HG02759 (cell line): ENCODE measurements around the gene JMJD8.
"Not testable (repeated sequence)": the region's sequence is repeated elsewhere in the genome, so short reads cannot be mapped to it uniquely, and the experiment has no call there.

Experiments used
- ATAC-seq: cut with Tn5 transposase; IDR thresholded peaks from one replicate; pipeline ENCODE4 v1.9.1; 2021; ENCODE audit warnings: mild to moderate bottlenecking, moderate library complexity; ENCODE audit not compliant: unreplicated experiment

Gene JMJD8

DNA sequence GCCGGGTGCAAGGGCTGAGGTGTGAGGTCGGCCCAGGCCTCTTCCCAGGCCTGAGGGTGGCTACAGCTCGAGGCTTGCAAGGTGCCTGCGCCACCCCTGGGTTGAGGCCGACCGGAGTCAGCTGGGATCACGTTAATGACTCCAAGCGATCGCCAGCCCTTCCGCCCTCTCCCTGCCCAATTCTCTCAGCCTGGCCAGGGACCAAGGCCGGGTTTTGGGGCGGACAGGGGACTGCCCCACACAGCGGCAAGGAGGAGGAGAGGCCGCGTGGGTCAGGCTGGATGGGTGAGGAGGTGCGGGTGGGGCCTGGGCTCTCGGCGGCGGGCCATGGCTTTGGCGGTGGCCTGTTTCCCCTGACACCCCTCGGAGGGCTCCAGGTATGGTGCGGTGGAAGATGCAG is 9.2 kb upstream of the JMJD8 start:
- ATAC-seq, result no peak

DNA sequence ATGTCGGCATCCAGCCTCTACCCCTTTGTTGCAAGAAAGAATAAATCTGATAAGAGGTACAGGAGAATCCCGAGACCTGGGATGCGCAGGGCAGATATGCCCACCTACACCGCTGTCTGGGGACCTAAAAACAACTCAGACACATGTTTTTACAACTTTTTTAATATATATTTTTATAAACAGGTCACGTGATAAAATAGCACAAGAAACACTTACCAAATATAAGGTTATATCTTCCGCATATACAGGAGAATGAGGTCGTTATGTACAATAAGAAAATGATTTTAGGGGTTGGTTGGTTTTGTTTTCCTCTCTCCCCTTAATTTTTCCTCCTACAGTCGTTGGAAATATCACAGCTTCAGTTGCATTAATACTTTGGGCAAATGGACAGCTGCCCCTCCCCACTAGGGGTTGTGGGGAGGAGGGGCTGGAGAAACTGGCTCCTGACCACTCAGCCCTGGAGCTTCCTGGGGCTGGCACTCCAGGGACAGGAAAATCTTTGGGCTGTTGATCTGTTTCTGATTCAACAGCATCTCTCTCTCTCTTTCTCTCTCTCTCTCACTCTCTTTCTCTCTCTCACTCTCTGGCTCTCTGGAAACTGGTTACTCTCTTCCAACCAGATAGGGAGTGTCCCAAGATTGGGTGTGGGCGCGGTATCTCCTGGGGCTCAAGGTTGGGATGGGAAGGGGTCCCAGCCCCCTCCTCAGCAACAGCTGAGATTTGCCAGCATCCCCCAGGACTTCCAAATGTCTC is 8.4 kb upstream of the JMJD8 start:
- no peak for ATAC-seq

GRCh38 chr16:691242-691641 is 7.1 kb upstream of the JMJD8 start:
- ATAC-seq, result not testable (repeated sequence)

GRCh38 chr16:689175-689897 is 5.2 kb upstream of the JMJD8 start:
- ATAC-seq, result no peak

DNA sequence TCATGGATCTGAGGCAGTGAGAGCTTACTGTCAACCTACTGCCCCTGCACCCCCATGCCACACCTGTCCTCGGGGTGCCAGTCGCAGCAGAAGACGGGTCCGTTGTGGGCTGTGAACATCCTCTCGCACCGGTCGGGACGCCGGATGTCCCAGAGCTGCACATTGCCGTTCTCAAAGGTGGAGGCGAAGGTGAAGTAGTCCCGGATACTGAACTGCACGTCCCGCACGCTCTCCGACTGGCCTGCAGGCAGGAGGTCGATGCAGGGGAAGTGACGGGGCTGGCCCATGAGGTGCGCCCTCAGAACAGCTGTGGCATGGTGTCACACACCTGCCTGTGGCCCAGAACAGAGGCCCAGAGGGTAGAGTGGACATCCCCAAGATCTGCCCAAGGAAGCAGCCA is 3.4 kb upstream of the JMJD8 start:
- ATAC-seq, result no peak

GRCh38 chr16:686459-687260 is 2.5 kb upstream of the JMJD8 start:
- no peak for ATAC-seq

DNA sequence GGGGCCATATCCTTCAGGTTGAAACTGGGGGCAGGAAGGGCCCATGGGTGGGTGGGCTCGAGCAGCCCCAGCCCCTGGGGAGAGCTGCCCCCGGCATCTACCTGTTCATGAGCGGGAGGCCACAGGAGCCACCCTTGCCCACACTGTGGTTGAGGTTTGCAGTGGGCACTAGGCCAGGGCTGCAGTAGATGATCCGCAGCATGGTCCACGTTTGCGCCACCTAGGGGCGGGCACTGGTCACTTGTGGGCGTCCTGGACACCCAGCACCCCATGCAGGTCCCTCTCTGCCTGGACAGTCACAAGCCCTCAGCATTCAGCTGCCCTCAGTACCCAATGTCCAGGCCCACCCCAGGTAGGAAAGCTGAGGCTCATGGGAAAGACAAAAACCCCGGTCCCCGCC is 1.8 kb upstream of the JMJD8 start:
- ATAC-seq, result no peak

DNA sequence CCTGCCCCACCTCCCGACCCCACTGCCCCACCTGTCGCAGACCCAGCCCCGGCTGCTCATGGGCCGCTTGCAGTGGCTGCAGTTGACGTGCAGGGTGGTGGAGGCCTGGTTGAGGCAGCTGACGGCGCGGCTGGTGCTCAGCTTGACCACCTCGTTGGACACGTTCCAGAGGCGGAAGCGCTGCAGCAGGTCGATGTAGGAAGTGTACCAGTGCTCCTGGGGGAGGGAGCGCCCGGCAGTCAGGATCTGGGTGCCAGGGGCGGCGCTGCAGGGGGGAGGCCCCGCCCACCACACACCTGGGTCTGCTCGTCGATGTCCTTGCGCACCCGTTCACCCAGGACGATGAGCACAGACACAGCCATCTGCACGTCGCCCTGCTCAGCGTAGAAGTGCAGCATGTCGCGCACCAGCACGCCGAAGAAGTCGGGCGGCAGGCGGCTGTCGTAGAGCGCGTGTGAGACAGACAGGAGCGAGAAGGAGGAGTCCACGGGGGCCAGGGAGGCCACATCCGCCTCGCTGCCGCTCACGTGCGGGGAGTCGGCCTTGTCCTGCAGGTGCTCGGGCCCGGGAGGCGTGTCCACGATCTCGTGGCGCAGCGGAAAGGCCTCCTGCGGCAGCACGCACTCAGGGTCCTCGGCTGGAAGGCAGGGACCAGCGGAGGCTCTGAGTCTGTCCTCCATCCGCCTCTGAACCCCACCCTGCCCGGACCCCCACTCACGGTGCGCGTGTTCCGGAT is 995 bp upstream of the JMJD8 start:
- ATAC-seq, result no peak

DNA sequence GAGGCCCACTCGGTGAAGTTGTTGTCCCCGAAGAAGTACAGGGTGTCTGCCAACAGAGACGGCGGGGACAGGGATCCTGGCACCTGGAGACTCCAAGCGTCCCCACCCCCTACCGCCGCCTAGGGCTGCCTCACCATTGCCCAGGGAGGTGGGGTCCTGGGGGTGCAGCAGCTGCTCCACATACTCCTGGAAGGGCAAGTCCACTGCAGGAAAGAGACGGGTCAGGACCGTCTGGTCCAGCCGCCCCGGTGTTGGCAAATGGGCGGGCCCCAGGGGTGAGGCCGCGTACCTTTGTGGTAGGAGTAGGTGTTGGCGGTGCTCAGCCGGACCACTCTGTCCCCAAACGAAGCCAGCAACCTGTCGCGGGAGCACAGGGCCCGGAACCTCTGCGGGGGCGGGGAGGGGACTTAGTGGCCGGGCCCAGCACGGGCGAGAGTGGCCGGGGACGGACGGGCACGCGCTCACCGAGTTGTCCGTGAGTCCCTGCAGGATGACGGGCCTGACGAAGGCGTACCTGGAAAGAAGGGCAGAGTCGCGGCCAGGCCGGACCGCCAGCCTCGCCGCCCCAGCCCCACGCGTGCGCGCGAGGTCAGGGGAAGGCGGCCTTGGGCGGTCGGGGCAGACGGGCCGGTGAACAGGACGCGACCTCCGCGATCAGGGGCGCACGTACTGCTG is 601 bp downstream of the JMJD8 start:
- ATAC-seq, result no peak

DNA sequence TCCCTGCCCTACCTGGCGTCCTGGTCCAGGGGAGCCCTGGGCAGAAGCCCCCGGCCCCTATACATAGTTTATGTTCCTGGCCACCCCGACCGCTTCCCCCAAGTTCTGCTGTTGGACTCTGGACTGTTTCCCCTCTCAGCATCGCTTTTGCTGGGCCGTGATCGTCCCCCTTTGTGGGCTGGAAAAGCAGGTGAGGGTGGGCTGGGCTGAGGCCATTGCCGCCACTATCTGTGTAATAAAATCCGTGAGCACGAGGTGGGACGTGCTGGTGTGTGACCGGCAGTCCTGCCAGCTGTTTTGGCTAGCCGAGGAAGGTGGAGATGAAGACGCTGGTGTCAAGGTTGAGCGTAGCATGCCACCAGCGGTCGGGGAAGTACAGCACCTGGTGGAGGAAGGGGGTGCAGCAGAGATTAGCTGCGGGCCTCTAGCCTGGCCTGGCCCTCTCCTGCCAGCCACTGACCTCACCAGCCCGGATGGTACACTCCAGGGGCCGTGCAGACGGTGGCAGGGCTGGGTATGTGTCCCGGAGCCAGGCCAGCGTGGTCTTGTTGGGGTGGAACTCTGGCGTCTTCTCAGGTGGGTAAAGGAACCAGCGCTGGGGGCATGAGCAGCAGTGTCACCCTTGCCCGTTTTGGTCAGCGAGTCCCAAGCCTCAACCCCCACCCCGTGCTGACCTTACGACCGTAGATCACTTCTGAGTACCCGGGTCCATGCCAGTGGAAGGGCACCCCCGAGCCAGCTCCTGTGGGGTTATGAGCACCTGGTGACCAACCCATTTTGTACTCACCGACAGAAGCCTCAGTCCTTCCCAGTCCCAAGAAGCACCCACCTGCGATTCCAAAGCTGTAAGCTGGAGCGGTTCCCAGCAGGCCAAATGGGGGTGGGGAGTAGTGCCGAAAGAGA is 1.4 kb downstream of the JMJD8 start:
- ATAC-seq, result no peak

DNA sequence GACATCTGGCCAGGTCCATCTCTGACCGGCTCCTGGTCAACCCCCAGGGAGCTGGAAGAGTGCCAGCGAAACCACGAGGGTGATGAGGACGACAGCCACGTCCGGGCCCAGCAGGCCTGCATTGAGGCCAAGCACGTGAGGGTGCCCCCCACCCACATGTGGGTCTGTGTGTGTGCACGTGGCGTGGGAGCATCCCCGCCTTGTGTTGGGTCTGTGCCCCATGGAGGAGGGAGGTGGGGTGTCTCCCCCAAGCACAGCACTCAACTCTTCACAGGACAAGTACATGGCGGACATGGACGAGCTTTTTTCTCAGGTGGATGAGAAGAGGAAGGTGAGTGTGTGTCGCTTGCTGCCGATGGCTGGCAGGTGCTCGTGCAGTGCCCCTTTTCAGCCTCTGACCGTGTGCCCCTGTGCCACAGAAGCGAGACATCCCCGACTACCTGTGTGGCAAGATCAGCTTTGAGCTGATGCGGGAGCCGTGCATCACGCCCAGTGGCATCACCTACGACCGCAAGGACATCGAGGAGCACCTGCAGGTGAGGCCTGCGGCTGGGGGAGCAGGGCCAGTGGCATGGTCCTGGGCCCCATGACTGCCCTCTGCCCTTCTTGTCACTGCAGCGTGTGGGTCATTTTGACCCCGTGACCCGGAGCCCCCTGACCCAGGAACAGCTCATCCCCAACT is 2.2 kb downstream of the JMJD8 start:
- ATAC-seq, result no peak

- no peak for ATAC-seq
Measured at GRCh38 chr16:680967-681745, 3.0 kb downstream of the JMJD8 start.

DNA sequence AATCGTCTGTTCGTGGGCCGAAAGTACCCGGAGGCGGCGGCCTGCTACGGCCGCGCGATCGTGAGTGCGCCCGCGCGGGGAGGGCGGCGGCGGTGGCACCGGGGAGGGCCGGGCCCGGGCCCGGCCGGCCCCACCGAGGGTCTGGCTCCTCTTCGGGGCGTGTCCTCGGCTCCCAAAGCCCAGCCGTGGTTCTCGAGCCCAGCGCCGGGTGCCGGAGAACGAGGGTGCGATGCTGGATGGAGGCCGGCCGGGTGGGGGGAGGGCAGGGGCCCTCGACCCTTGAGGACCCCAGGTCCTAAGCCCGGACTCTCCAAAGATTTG is 3.5 kb downstream of the JMJD8 start:
- ATAC-seq, result no peak

- ATAC-seq, result peak; percentile 57
Measured at GRCh38 chr16:679814-680624, 4.1 kb downstream of the JMJD8 start, which contains the start of gene STUB1. Gene STUB1 (plus strand): TSS chr16:680410. CDS start chr16:680526, 116 bp downstream.

DNA sequence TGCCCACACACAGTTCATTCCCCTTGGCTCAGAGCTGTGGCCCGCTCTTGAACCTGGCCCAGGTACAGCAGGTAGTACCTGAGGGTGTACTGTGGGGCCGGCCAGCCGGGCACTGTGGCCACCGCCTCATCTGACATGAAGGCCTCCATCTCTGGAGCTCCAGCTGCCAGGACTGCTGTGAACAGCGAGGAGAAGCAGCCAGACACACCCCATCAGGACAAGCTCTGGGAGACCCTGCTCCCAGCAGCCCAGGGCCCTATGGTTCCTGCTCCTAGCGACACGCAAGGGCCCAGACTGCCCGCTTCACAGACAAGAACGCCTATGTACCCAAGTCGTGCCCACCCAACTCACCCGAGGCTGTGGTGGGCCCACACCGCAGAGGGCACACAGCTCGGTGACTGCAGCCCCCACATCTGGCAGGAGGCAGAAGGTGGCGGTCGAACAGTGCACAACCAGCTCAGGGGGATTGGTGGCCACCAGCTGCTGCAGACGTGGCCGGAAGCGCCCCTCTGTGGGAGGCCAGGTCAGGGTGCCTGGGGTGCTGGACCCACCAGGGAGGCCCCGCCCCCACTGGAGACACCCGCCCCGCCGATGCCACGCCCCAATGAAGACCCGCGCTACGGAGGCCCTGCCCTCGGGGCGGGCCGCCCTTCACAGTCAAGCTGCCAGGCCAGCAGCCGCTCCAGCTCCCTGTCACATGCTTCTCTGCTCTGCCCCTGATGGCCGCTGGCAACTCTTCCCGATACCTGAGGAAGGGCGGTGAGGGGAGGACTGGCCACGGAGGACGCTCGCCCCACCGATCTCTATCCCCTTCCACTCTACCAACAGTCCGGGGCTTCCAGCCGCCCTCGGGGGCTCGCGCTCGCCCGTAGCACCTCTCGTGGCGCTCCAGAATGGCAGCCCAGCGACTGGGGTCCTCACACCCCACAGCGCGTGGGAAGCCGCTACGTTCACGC is 5.0 kb downstream of the JMJD8 start:
- ATAC-seq, result peak; percentile 7

DNA sequence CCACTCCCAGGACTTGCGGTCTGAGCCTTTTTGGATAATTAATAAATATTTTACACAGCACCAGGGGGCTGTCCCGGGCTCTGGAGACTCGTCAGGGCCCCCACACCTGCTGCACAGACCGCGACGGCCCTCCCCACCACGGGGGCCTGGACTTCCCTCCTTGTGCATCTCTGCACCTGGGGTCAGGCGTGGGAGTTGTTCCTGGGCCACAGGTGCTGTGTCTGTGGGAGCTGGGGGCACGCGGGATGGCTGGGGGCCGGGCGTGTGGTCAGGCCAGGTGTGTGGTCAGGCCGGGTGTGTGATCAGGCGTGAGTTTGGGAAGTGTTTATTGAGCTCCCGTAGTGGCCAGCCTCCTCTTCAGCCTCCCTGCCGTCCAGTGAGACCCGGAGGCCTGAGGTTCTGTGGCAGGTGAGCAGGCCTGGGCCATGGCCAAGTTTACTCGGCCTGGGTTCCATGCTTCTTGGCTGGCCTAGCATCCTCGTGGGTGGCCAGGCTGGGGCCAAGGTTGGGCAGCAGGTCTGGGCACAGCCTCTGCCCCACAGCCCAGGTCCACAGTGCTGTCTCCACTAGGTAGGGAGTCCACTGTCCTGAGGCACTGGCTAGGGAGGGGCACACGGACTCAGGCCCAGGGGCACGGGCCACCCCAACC is 5.8 kb downstream of the JMJD8 start:
- no peak for ATAC-seq
